ENCODE results near the gene VWA5B1. TPM values are rescaled to one million over a fixed set of nuclear protein-coding genes. Genes with fewer than 3 reads are reported as not detected.

VWA5B1 gene
- polyA plus RNA-seq, 1 donor (not counting 4 experiments of a cell fraction or from before 2014, with no cell fraction given) = not detected

GRCh38 chr1:20351911-20352701 is 61.4 kb downstream of the VWA5B1 start:
- no peak for TF ChIP-seq CTCF (optimal IDR thresholded peaks at IDR 0.05 in 1 of 3, IDR thresholded peaks at IDR 0.05 in 1 of 3, conservative IDR thresholded peaks at IDR 0.05 in 1 of 3; ENCODE audit: extremely low read depth in 1 of 3, insufficient read depth in 2 of 3, low read length in 3 of 3)
- H3K4me1 ChIP-seq (ENCODE audit: control insufficient read depth, extremely low read depth, insufficient read depth, low read length) = peaks cover 18% of the 10 kb centered on the region
- no peaks in the 10 kb centered on the region for H3K9me1 ChIP-seq (ENCODE audit: control insufficient read depth, extremely low read depth, insufficient read depth, low read length)
- FAIRE-seq = no peak
- no peak for DNase-seq (ENCODE audit: low read depth, low spot score)
- H3K4me3 ChIP-seq (ENCODE audit: control insufficient read depth in 2 of 3, extremely low read depth in 1 of 3, insufficient read depth in 2 of 3, low read depth in 1 of 3, low read length in 3 of 3) = no peak overlapping the region
- H3K79me2 ChIP-seq (ENCODE audit: control insufficient read depth, insufficient read depth, low read length) = no peaks in the 10 kb centered on the region
- no peaks in the 10 kb centered on the region for H3K36me3 ChIP-seq (ENCODE audit: control insufficient read depth in 2 of 2, extremely low read depth in 1 of 2, insufficient read depth in 2 of 2, low read length in 2 of 2)
- no peak overlapping the region for H3K27ac ChIP-seq (ENCODE audit: control insufficient read depth, insufficient read depth, low read length)
- H4K20me1 ChIP-seq (ENCODE audit: control insufficient read depth, extremely low read depth, insufficient read depth, low read length) = no peaks in the 10 kb centered on the region
- H3K9me3 ChIP-seq (ENCODE audit: control insufficient read depth, low read depth, low read length) = no peaks in the 10 kb centered on the region
- H3K4me2 ChIP-seq (ENCODE audit: control insufficient read depth, extremely low read depth, insufficient read depth, low read depth, low read length) = no peak overlapping the region
- dilution Hi-C loops (cut with MboI; ENCODE audit: extremely low pct_ligation_motif_present, low sequenced_read_pairs) = no loop called here
- no peaks in the 10 kb centered on the region for H3K27me3 ChIP-seq (ENCODE audit: control insufficient read depth, extremely low read depth, insufficient read depth, low read length)
- no peak overlapping the region for H3K9ac ChIP-seq (ENCODE audit: control insufficient read depth, extremely low read depth, insufficient read depth, low read length)
- no peak overlapping the region for H2AFZ ChIP-seq (ENCODE audit: control insufficient read depth, low read length)

DNA sequence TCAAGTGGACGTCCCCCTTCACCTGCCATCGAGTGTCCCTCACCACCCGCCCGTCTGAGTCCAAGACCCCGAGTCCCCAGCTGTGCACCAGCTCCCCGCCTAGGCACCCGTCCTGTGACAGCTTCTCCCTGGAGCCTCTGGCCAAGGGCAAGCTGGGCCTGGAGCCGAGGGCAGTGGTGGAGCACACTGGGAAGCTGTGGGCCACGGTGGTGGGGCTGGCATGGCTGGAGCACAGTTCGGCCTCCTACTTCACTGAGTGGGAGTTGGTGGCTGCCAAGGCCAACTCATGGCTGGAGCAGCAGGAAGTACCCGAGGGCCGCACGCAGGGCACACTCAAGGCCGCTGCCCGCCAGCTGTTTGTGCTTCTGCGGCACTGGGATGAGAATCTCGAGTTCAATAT is 63.2 kb downstream of the VWA5B1 start:
- no peaks in the 10 kb centered on the region for H3K9me1 ChIP-seq (ENCODE audit: control insufficient read depth, extremely low read depth, insufficient read depth, low read length)
- no peaks in the 10 kb centered on the region for H3K36me3 ChIP-seq (ENCODE audit: control insufficient read depth in 2 of 2, extremely low read depth in 1 of 2, insufficient read depth in 2 of 2, low read length in 2 of 2)
- FAIRE-seq (no peak), DNase-seq (ENCODE audit: low read depth, low spot score) (no peak)
- no peaks in the 10 kb centered on the region for H4K20me1 ChIP-seq (ENCODE audit: control insufficient read depth, extremely low read depth, insufficient read depth, low read length)
- dilution Hi-C loops (cut with MboI; ENCODE audit: extremely low pct_ligation_motif_present, low sequenced_read_pairs) = no loop called here
- TF ChIP-seq EZH2 (IDR thresholded peaks at IDR 0.05; ENCODE audit: low read length) (no peak), CTCF (optimal IDR thresholded peaks at IDR 0.05 in 1 of 3, IDR thresholded peaks at IDR 0.05 in 1 of 3, conservative IDR thresholded peaks at IDR 0.05 in 1 of 3; ENCODE audit: extremely low read depth in 1 of 3, insufficient read depth in 2 of 3, low read length in 3 of 3) (no peak)
- no peak overlapping the region for H2AFZ ChIP-seq (ENCODE audit: control insufficient read depth, low read length)
- peaks cover 29% of the 10 kb centered on the region for H3K4me1 ChIP-seq (ENCODE audit: control insufficient read depth, extremely low read depth, insufficient read depth, low read length)
- H3K9me3 ChIP-seq (ENCODE audit: control insufficient read depth, low read depth, low read length) = no peaks in the 10 kb centered on the region
- no peak overlapping the region for H3K9ac ChIP-seq (ENCODE audit: control insufficient read depth, extremely low read depth, insufficient read depth, low read length)
- no peaks in the 10 kb centered on the region for H3K79me2 ChIP-seq (ENCODE audit: control insufficient read depth, insufficient read depth, low read length)
- H3K4me3 ChIP-seq (ENCODE audit: control insufficient read depth in 2 of 3, extremely low read depth in 1 of 3, insufficient read depth in 2 of 3, low read depth in 1 of 3, low read length in 3 of 3) = no peak overlapping the region
- no peak overlapping the region for H3K4me2 ChIP-seq (ENCODE audit: control insufficient read depth, extremely low read depth, insufficient read depth, low read depth, low read length)
- no peaks in the 10 kb centered on the region for H3K27me3 ChIP-seq (ENCODE audit: control insufficient read depth, extremely low read depth, insufficient read depth, low read length)
- no peak overlapping the region for H3K27ac ChIP-seq (ENCODE audit: control insufficient read depth, insufficient read depth, low read length)

Measured in keratinocyte (primary cell).